ENCODE measurements around the gene ITGAE.

DNA sequence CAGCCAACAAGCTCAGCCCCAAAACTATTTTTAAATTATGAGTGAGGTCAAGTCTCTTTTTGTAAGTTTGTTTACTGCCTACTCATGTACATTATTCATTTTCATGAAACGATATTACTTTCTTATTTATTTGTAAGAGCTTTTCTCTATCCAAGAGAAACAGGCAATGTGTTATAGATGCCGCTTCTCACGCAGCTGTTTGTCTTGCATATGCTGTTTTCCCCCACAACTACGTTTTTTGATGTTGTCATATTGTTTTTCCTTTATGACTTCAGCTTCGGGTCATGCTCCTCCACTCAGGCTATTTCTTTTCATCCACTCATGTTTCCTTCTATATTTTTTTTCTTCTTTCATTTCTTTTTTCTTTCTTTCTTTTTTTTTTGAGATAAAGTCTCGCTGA, 20.0 kb downstream of the ITGAE start:
- TF ChIP-seq, protein P1, sequence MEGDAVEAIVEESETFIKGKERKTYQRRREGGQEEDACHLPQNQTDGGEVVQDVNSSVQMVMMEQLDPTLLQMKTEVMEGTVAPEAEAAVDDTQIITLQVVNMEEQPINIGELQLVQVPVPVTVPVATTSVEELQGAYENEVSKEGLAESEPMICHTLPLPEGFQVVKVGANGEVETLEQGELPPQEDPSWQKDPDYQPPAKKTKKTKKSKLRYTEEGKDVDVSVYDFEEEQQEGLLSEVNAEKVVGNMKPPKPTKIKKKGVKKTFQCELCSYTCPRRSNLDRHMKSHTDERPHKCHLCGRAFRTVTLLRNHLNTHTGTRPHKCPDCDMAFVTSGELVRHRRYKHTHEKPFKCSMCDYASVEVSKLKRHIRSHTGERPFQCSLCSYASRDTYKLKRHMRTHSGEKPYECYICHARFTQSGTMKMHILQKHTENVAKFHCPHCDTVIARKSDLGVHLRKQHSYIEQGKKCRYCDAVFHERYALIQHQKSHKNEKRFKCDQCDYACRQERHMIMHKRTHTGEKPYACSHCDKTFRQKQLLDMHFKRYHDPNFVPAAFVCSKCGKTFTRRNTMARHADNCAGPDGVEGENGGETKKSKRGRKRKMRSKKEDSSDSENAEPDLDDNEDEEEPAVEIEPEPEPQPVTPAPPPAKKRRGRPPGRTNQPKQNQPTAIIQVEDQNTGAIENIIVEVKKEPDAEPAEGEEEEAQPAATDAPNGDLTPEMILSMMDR (IDR thresholded peaks at IDR 0.05): no peak
- no peak for TF ChIP-seq EZH2 (IDR thresholded peaks at IDR 0.05)
- no peak for TF ChIP-seq EZH2phosphoT487 (IDR thresholded peaks at IDR 0.05)
